ENCODE data around the gene SOHLH1. TPM values are rescaled to one million over a fixed set of nuclear protein-coding genes. Genes with fewer than 3 reads are reported as not detected.

SOHLH1 gene
- polyA plus RNA-seq, 1 of the 3 experiments (the other 2 are of a cell fraction) = not detected

- TF ChIP-seq IRF3 (IDR thresholded peaks at IDR 0.05; ENCODE audit: low read depth, low read length) (no peak), GATA2 (CRISPR knock-in tag; IDR thresholded peaks at IDR 0.05) (no peak), SMC3 (IDR thresholded peaks at IDR 0.05; ENCODE audit: low read depth, low read length) (no peak), TEAD4 (IDR thresholded peaks at IDR 0.05; ENCODE audit: borderline replicate concordance, insufficient read depth) (no peak)
Measured at GRCh38 chr9:135697226-135697625, 2.1 kb downstream of the SOHLH1 start (continued).

DNA sequence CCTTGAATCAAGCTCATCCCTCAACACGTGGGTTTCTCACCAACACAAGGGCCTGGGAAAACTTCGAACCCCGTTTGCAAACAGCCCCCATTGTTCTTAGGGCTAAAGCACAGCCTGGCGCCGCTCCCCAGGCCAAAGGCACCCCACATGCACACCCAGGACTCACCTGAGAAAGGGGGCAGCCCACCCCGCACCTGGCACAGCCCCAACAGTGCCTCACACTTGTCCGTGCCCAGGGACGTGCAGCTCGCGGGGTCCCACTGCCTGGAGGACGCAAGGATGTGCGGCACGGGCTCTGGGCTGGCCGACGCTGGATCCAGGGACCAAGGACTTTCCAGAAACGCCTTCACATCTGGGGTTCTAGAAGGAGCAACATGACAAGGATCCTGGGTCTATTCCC lies 2.8 kb downstream of the SOHLH1 start:
- DNase-seq = no peak
- no peak overlapping the region for H3K4me2 ChIP-seq
- no peaks in the 10 kb centered on the region for H3K9me3 ChIP-seq
- no peaks in the 10 kb centered on the region for H3K27me3 ChIP-seq (ENCODE audit: insufficient read depth)
- H3K27ac ChIP-seq (ENCODE audit: low read depth in 2 of 2, low read length in 1 of 2) = no peak overlapping the region
- H3K4me3 ChIP-seq (ENCODE audit: low read depth in 2 of 2, low read length in 1 of 2) = no peak overlapping the region
- no peaks in the 10 kb centered on the region for H3K9me2 ChIP-seq
- ChIA-PET CTCF (no interaction called here), POLR2A (interaction anchor here (1.0 kb wide), 1 partner anchor 8 kb away, joined by 3 read pairs; no protein-coding TSS in a partner anchor)
- no peaks in the 10 kb centered on the region for H3K36me3 ChIP-seq (replicated peaks in 1 of 2; ENCODE audit: control insufficient read depth in 1 of 2, insufficient read depth in 2 of 2, low read length in 1 of 2)
- no peaks in the 10 kb centered on the region for H4K20me1 ChIP-seq (ENCODE audit: insufficient read depth)
- no peak overlapping the region for H2AFZ ChIP-seq (ENCODE audit: low read depth)
- H3K79me2 ChIP-seq (ENCODE audit: insufficient read depth) = no peaks in the 10 kb centered on the region
- H3F3A ChIP-seq (replicated peaks; ENCODE audit: insufficient read depth) = no peaks in the 10 kb centered on the region
- 40% methylated on average over 5 of the region's 16 CpGs for WGBS (ENCODE audit: low lambda C conversion rate)
- H3K4me1 ChIP-seq (ENCODE audit: control insufficient read depth in 1 of 2, insufficient read depth in 2 of 2, low read depth in 1 of 2, low read length in 1 of 2) = no peaks in the 10 kb centered on the region; a peak in 1 of 4 replicates
- no peak for TF ChIP-seq IRF3 (IDR thresholded peaks at IDR 0.05; ENCODE audit: low read depth, low read length)
- TF ChIP-seq RAD21 (IDR thresholded peaks at IDR 0.05; ENCODE audit: low read length) = no peak
- TF ChIP-seq NRF1 (IDR thresholded peaks at IDR 0.05; ENCODE audit: low read depth, low read length) = no peak
- no peak for TF ChIP-seq GABPA (IDR thresholded peaks at IDR 0.05; ENCODE audit: low read depth)
- no peak for TF ChIP-seq MEF2A (IDR thresholded peaks at IDR 0.05; ENCODE audit: borderline replicate concordance, low read depth)
- TF ChIP-seq SMC3 (IDR thresholded peaks at IDR 0.05; ENCODE audit: low read depth, low read length) = no peak
- TF ChIP-seq MXI1 (IDR thresholded peaks at IDR 0.05; ENCODE audit: low read depth, low read length) = no peak
- TF ChIP-seq EZH2phosphoT487 (IDR thresholded peaks at IDR 0.05; ENCODE audit: borderline replicate concordance, low read depth) = no peak
- TF ChIP-seq CHD2 (IDR thresholded peaks at IDR 0.05; ENCODE audit: low read length, partially characterized antibody) = no peak
- no peak for TF ChIP-seq RFX5 (IDR thresholded peaks at IDR 0.05; ENCODE audit: low read length)
- TF ChIP-seq, protein P1, sequence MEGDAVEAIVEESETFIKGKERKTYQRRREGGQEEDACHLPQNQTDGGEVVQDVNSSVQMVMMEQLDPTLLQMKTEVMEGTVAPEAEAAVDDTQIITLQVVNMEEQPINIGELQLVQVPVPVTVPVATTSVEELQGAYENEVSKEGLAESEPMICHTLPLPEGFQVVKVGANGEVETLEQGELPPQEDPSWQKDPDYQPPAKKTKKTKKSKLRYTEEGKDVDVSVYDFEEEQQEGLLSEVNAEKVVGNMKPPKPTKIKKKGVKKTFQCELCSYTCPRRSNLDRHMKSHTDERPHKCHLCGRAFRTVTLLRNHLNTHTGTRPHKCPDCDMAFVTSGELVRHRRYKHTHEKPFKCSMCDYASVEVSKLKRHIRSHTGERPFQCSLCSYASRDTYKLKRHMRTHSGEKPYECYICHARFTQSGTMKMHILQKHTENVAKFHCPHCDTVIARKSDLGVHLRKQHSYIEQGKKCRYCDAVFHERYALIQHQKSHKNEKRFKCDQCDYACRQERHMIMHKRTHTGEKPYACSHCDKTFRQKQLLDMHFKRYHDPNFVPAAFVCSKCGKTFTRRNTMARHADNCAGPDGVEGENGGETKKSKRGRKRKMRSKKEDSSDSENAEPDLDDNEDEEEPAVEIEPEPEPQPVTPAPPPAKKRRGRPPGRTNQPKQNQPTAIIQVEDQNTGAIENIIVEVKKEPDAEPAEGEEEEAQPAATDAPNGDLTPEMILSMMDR (IDR thresholded peaks at IDR 0.05) = no peak
- no peak for TF ChIP-seq TAF1 (IDR thresholded peaks at IDR 0.05; ENCODE audit: borderline replicate concordance, low read depth, low read length)
- no peak for TF ChIP-seq TEAD4 (IDR thresholded peaks at IDR 0.05; ENCODE audit: borderline replicate concordance, insufficient read depth)
- TF ChIP-seq TCF12 (IDR thresholded peaks at IDR 0.05) = no peak
- H3K9ac ChIP-seq = no peak overlapping the region

All from SK-N-SH (cell line).